Stimulated activated CD4-positive, alpha-beta T cell treated with anti-CD3 and anti-CD28 coated beads, Interleukin-2, amount 100 ng/mL, for 4 hours (primary cell): Measurements from ENCODE around the gene MRPL45.

ENCODE experiments used
- DNase-seq: peaks from one replicate; pipeline ENCODE4 v3.0.0-alpha.2; 2020; ENCODE audit warnings: low read depth

The MRPL45 gene

GRCh38 chr17:38325221-38325851, 28.4 kb downstream of the MRPL45 start:
- DNase-seq, result no peak

GRCh38 chr17:38326996-38327792, 30.2 kb downstream of the MRPL45 start:
- DNase-seq, result no peak

- DNase-seq, result no peak
Observed at GRCh38 chr17:38327936-38328335, 31.0 kb downstream of the MRPL45 start.

- DNase-seq, result no peak
Observed at GRCh38 chr17:38328620-38329019, 31.7 kb downstream of the MRPL45 start.

GRCh38 chr17:38329284-38329683, 32.3 kb downstream of the MRPL45 start:
- DNase-seq, result no peak

GRCh38 chr17:38329808-38330730, 33.1 kb downstream of the MRPL45 start:
- no peak for DNase-seq

- no peak for DNase-seq
Observed at GRCh38 chr17:38330941-38331411, 34.0 kb downstream of the MRPL45 start.

- no peak for DNase-seq
Observed at GRCh38 chr17:38332735-38333134, 35.8 kb downstream of the MRPL45 start.

- no peak for DNase-seq
Observed at GRCh38 chr17:38333635-38334295, 36.8 kb downstream of the MRPL45 start.

GRCh38 chr17:38334480-38335364, 37.8 kb downstream of the MRPL45 start:
- DNase-seq, result no peak

- DNase-seq, result no peak
Observed at GRCh38 chr17:38336838-38337237, 39.9 kb downstream of the MRPL45 start.

GRCh38 chr17:38338053-38338452, 41.1 kb downstream of the MRPL45 start:
- DNase-seq, result no peak

GRCh38 chr17:38338535-38338934, 41.6 kb downstream of the MRPL45 start:
- no peak for DNase-seq

- no peak for DNase-seq
Observed at GRCh38 chr17:38339891-38340290, 42.9 kb downstream of the MRPL45 start.

GRCh38 chr17:38341035-38341721, 44.2 kb downstream of the MRPL45 start:
- DNase-seq, result no peak

- DNase-seq, result no peak
Observed at GRCh38 chr17:38342886-38343607, 46.1 kb downstream of the MRPL45 start.

- DNase-seq, result no peak
Observed at GRCh38 chr17:38343608-38344419, 46.8 kb downstream of the MRPL45 start, which contains the start of gene GPR179. GPR179 (minus strand) TSS chr17:38343956; CDS start chr17:38343789, 167 bp downstream.

GRCh38 chr17:38344420-38344745, 47.4 kb downstream of the MRPL45 start:
- DNase-seq, result no peak

- DNase-seq, result no peak
Observed at GRCh38 chr17:38345743-38346142, 48.8 kb downstream of the MRPL45 start.
